ENCODE measurements around the gene OR6C2.
"Not testable (repeated sequence)": the region's sequence is repeated elsewhere in the genome, so short reads cannot be mapped to it uniquely, and the experiment has no call there.

OR6C2 gene

DNA sequence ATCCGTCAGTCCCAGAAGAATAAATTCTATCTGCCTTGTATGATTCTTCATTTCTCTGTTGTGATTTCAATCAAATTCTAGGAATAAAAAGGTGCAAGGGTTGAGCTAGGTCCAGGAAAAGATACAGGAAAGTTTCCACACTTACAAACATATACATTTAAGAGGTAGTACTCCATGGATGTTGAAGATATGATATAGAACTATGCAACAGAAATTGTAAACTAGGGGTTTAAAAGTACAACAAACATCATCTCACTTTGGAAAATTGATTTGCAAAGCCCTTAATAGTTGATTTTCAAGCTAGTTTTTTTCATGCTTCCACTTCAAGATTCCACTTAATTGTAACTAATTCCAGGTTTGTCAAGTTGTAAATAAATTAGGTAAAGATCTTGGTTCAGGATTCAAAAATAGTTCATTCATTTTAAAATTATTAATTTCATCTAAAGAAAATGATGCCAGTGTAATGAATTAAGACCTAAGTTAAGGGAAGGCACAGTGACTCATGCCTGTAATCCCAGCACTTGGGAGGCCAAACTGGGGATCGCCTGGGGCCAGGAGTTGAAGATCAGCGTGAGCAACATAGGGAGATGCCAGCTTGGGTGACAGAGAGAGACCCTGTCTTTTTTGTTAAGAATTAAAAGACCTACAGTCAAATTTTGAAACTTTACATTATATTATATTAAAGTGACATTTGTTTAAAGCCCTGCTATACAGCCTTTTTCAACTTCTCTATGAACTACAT, 26.4 kb downstream of the OR6C2 start, which contains the start of gene OR6C70:
Gene OR6C70 (minus strand): TSS at position 51 of the 742 bp plus-strand sequence. CDS start 0 bp downstream, at position 51.
- no peak for DNase-seq (ENCODE audit: low read depth, low spot score)
- H3K27ac ChIP-seq, result no peak within 1 kb of the TSS

DNA sequence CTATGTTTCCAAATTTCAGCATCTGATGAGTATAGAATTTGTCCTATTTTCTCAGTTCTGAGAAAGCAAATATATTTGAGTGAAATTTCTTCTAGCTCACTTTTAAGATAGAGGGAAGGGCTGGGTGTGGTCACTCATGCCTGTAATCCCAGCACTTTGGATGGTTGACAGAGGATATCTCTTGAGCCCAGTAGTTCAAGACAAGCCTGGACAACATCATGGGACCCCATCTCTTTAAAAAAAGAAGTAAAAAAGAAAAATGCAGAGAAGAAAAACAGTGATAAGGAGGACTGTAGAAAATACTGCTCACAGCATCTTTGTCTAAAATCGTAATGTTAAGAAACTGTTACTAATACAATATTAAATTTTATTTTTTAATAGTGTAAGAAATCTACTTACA, 28.4 kb downstream of the OR6C2 start:
- H3K27ac ChIP-seq, result no peak overlapping the region
- no peak for DNase-seq (ENCODE audit: low read depth, low spot score)

DNA sequence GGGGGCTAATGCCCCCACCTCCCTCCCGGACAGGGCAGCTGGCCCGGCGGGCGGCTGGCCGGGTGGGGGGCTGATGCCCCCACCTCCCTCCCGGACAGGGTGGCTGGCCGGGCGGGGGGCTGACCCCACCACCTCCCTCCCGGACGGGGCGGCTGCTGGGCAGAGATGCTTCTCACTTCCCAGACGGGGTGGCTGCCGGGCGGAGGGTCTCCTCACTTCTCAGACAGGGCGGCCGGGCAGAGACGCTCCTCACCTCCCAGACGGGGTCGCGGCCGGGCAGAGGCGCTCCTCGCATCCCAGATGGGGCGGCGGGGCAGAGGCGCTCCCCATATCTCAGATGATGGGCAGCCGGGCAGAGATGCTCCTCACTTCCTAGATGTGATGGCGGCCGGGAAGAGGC, 35.3 kb downstream of the OR6C2 start:
- H3K27ac ChIP-seq; DNase-seq (ENCODE audit: low read depth, low spot score): not testable (repeated sequence)

DNA sequence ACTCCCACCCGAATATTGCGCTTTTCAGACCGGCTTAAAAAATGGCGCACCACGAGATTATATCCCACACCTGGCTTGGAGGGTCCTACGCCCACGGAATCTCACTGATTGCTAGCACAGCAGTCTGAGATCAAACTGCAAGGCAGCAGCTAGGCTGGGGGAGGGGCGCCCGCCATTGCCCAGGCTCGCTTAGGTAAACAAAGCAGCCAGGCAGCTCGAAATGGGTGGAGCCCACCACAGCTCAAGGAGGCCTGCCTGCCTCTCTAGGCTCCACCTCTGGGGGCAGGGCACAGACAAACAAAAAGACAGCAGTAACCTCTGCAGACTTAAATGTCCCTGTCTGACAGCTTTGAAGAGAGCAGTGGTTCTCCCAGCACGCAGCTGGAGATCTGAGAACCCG, 40.4 kb downstream of the OR6C2 start:
- H3K27ac ChIP-seq; DNase-seq (ENCODE audit: low read depth, low spot score): not testable (repeated sequence)

DNA sequence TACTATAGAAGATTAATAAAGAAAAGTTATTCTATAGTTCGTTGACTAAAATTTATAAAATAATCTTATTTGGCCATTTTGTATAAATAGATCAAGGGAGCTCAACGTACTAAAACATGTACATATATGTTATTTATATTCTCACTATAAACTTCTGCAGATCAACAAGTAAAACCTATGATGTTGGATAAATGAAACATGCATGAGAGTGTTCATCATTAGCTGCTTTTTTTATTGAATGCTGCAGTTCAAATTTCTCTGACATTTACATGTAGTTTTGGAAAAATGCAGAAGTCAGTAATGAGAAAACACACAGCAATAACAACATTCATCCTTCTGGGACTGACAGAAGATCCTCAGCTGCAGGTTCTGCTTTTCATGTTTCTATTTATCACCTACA, 48.2 kb downstream of the OR6C2 start, which contains the start of gene OR6C68:
Gene OR6C68 (plus strand): TSS at position 301 of the 400 bp plus-strand sequence. CDS start 0 bp downstream, at position 301.
- H3K27ac ChIP-seq, result no peak within 1 kb of the TSS
- DNase-seq (ENCODE audit: low read depth, low spot score), result no peak

DNA sequence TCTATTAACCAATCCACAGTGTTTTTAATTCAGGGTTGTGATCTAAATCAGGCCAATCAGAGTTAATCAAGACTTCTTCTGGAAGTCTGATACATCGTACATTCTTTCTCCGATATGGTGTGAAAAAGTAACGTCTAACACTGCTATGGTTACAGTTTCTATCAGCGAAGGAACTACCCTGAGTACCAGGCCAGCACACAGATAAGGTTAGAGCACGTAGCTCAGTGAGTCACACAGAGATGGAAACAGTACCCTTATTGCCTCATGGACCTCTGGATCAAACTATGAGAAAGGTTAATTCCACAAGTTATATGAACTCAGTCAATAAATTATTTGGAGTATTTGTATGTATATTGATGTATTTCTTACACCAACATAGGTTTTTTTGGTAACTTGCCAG, 51.6 kb downstream of the OR6C2 start:
- DNase-seq (ENCODE audit: low read depth, low spot score), result no peak
- H3K27ac ChIP-seq, result no peak overlapping the region

DNA sequence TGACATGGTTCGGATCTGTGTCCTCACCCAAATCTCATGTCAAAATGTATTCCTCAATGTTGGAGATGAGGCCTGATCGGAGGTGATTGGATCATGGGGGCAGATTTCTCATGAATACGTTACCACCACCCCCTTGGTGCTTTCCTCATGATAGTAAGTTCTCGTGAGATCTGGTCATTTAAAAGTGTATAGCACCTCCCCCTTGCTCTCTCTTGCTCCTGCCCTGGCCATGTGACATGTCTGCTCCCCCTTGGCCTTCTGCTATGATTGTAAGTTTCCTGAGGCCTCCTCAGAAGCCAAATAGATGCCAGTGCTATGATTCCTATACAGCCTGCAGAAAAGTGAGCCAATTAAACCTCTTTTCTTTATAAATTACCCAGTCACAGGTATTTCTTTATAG, 55.4 kb downstream of the OR6C2 start:
- no peak for DNase-seq (ENCODE audit: low read depth, low spot score)
- no peak overlapping the region for H3K27ac ChIP-seq

DNA sequence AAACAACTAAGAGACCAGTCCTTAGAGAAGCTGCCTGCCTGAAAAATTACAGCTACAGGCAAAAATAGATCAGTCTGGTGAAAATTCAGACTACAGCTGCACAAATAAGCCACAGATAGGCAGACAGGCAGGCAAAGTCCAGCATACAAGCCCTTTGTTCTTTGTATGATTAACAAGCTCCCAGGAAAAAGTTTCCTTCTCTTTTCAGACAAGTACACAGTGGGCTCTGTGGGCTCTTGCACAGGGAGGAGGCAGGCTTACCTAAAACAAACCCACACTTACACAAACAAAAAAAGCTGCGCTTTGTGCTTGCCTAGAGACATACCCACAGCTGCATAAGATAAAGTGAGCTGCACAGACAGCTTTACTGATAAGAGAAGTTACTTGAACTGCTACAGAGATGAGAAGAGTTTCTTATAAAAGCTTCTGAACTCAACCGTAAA, 56.0 kb downstream of the OR6C2 start:
- no peak overlapping the region for H3K27ac ChIP-seq
- no peak for DNase-seq (ENCODE audit: low read depth, low spot score)

DNA sequence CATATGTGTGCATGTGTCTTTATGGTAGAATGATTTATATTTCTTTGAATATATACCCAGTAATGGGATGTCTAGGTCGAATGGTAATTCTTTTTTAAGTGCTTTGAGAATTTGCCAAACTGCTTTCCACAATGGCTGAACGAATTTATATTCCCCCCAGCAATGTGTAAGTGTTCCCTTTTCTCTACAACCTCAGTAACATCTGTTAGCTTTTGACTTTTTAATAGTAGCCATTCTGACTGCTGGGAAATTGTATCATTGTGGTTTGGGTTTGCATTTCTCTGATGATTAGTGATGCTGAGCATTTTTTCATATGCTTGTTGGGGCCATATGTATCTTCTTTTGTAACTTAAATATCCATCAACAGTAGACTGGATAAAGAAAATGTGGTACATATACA, 57.7 kb downstream of the OR6C2 start:
- H3K27ac ChIP-seq, result no peak overlapping the region
- DNase-seq (ENCODE audit: low read depth, low spot score), result no peak

Data from epithelial cell of prostate (primary cell).